HEK293T (cell line): Measurements from ENCODE around the gene ARHGAP23.
"Not testable (repeated sequence)": the region's sequence is repeated elsewhere in the genome, so short reads cannot be mapped to it uniquely, and the experiment has no call there.

Experiments used
- CTCF ChIA-PET: fragments of 350-600 bp; formaldehyde crosslinking; extraction: SDS; loops from one replicate; lab custom pipeline; 2021; ENCODE audit warnings: antibody characterized with exemption, inconsistent platforms; lab: Yijun Ruan, JAX
- POLR2A ChIA-PET: fragments of 350-600 bp; formaldehyde crosslinking; extraction: SDS; loops from one replicate; lab custom pipeline; 2020; ENCODE audit warnings: antibody characterized with exemption, inconsistent platforms; lab: Yijun Ruan, JAX
- DNase-seq: peaks from one replicate; pipeline ENCODE4 v3.0.0; 2012; ENCODE audit warnings: mixed read lengths; ENCODE audit errors: extremely low spot score
- ARNT ChIP-seq: fragments of 450-650 bp; IDR thresholded peaks from 2 replicates; pipeline ENCODE4 v1.6.1; 2017; ENCODE audit warnings: mild to moderate bottlenecking
- BHLHE40 ChIP-seq: fragments of 450-650 bp; IDR thresholded peaks from 2 replicates; pipeline ENCODE4 v1.6.1; 2016; ENCODE audit warnings: mild to moderate bottlenecking, moderate library complexity, borderline replicate concordance
- CTBP1 ChIP-seq: fragments of 450-650 bp; IDR thresholded peaks from 2 replicates; pipeline ENCODE4 v1.6.1; 2016; ENCODE audit warnings: borderline replicate concordance
- ELF4 ChIP-seq: fragments of 450-650 bp; IDR thresholded peaks from 2 replicates; pipeline ENCODE4 v1.6.1; 2017; ENCODE audit warnings: antibody characterized with exemption
- FOXA1 ChIP-seq: fragments of 450-650 bp; IDR thresholded peaks from 2 replicates; pipeline ENCODE4 v1.6.1; 2016; ENCODE audit warnings: mild to moderate bottlenecking
- FOXK2 ChIP-seq: fragments of 450-650 bp; IDR thresholded peaks from 2 replicates; pipeline ENCODE4 v1.6.1; 2016; ENCODE audit warnings: mild to moderate bottlenecking
- FOXM1 ChIP-seq: fragments of 450-650 bp; IDR thresholded peaks from 2 replicates; pipeline ENCODE4 v1.6.1; 2017; ENCODE audit warnings: mild to moderate bottlenecking, borderline replicate concordance
- HDGF ChIP-seq: fragments of 450-650 bp; IDR thresholded peaks from 2 replicates; pipeline ENCODE4 v1.6.1; 2017; ENCODE audit warnings: antibody characterized with exemption, borderline replicate concordance
- L3MBTL2 ChIP-seq: fragments of 450-650 bp; conservative IDR thresholded peaks from 2 replicates; pipeline ENCODE4 v1.6.1; 2016; ENCODE audit warnings: mild to moderate bottlenecking
- LEF1 ChIP-seq: fragments of 450-650 bp; IDR thresholded peaks from 2 replicates; pipeline ENCODE4 v1.6.1; 2017; ENCODE audit warnings: mild to moderate bottlenecking, borderline replicate concordance
- NFRKB ChIP-seq: fragments of 450-650 bp; IDR thresholded peaks from 2 replicates; pipeline ENCODE4 v1.6.1; 2016; ENCODE audit warnings: mild to moderate bottlenecking, moderate library complexity
- SP1 ChIP-seq: fragments of 450-650 bp; IDR thresholded peaks from 2 replicates; pipeline ENCODE4 v1.6.1; 2017
- SUZ12 ChIP-seq: fragments of 450-650 bp; IDR thresholded peaks from 2 replicates; pipeline ENCODE4 v1.6.1; 2016; ENCODE audit warnings: mild to moderate bottlenecking
- TARDBP ChIP-seq: fragments of 450-650 bp; IDR thresholded peaks from 2 replicates; pipeline ENCODE4 v1.6.1; 2016
- ZNF384 ChIP-seq: fragments of 450-650 bp; IDR thresholded peaks from 2 replicates; pipeline ENCODE4 v1.6.1; 2016
- TF ChIP-seq, protein P1 (sequence below): fragments of 450-650 bp; IDR thresholded peaks from 2 replicates; pipeline ENCODE4 v1.6.1; 2016

The ARHGAP23 gene

DNA sequence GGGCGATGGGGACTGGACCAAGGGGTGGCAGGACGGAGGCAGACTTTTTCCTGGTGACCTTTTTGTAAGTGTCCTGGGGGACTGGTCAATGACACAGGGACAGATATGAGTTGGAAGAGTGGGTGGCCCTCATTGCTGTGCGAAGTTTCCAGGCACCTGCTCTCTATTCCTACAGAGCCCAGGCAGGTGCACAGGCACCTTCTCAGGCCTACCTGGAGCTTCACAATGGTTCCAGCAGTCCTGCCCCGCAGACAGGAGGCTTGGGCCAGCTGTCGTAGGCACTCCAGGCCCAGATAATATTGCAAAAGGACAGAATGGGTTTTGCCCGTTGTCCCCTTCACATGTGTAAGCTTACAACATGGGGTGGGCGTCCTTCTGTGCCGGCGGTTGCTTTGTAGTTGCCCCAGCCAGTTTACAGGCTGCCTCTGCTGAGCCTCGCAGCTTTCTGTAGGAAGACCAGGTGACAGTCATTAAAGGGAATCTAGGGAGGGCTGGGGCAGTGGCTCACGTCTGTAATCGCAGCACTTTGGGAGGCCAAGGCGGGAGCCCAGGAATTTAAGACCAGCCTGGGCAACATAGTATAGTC lies 84.3 kb downstream of the ARHGAP23 start:
- ChIA-PET POLR2A (no interaction called here), CTCF (interaction anchor here (0.6 to 1.1 kb wide), 2 partner anchors 25 to 100 kb away, joined by 3 to 5 read pairs; no protein-coding TSS in a partner anchor)
- TF ChIP-seq ELF4 (no peak), SP1 (no peak), ARNT (no peak), ZNF384 (no peak), FOXM1 (no peak), L3MBTL2 (no peak), CTBP1 (no peak), TARDBP (no peak), LEF1 (no peak), NFRKB (no peak), BHLHE40 (no peak), FOXK2 (no peak)

DNA sequence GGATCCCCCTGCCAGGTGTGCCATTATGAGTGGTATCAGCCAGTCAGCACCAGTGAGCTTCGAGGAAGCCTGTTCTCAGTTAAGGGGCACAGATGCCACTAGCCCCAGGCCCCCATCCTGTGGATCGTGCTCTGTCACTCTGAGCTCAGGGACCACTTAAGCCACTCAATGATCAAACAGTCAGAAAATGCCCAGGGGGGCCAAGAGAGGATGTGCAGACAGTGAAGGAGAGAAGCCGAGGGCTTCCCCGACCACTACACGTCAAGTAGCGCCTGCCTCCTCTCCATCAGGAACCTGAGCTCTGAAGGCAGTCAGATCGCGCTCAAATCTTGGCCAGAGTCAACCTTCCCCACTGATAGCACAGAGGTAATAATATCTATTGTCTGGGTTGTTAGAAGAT lies 98.3 kb downstream of the ARHGAP23 start:
- DNase-seq, POLR2A ChIA-PET, CTCF ChIA-PET: not testable (repeated sequence)

More for the DNA sequence above, 84.3 kb downstream of the ARHGAP23 start:
- no peak for DNase-seq

DNA sequence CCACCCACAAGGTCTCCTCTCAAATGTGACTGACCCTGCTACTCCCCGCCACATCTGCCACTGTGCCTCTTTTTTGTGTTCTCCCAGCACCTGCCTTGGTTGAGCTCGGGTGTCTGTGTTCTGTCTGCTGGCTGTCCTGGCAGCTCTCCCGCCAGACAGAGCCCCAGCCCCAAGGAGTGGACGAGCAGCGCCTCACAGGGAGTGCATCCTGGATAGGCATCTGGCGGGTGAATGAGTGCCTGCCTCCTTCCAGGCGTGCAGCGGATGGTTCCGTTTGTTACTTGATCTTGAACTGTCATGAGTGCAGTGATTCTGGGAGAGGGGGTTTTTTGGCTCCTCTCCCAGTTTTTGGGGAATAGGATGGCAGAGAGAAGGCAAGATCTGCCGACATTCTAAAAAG lies 99.9 kb downstream of the ARHGAP23 start:
- CTCF ChIA-PET: interaction anchor here (1.9 kb wide), 1 partner anchor 19 kb away, joined by 7 read pairs; no protein-coding TSS in a partner anchor
- DNase-seq, POLR2A ChIA-PET: not testable (repeated sequence)

DNA sequence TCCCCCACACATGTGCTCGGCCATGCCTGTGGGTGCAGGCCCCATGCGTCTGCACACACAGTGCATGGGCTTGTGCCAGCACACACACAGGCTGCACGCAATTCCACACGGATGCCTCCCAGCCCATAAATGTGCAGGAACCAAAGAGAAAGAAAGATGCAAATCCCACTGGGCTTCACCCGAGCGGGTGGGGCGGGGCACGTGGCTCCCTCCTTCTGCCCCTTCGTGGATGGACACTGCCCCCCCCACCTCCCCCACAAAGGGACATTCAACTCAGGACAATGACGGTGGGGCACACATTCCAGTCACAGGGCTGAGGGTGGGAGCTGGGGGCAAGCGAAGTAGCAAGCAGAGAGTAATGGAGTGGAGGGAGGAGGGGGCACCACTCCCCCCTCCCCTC lies 102.6 kb downstream of the ARHGAP23 start:
- DNase-seq, CTCF ChIA-PET, POLR2A ChIA-PET: not testable (repeated sequence)

DNA sequence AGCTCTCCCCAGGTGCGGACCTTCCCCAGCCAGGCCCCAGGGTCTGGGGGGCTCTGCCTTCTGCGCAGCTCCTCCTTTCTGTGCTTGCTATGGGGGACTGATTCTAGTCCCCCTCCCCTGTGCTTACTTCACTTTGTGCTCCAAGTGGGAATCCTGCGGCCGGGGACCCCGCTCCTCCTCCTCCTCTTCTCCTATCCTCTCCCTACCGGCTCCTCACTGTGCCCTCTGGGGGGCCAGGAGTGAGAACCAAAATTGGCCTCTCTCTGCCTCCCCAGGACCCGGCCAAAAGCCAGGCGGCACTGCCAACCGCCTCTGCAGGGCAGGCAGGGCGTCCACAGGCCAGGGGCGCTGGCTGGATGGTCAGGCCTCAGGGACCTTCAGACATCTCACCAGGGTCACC lies 103.5 kb downstream of the ARHGAP23 start:
- CTCF ChIA-PET, DNase-seq, POLR2A ChIA-PET: not testable (repeated sequence)

DNA sequence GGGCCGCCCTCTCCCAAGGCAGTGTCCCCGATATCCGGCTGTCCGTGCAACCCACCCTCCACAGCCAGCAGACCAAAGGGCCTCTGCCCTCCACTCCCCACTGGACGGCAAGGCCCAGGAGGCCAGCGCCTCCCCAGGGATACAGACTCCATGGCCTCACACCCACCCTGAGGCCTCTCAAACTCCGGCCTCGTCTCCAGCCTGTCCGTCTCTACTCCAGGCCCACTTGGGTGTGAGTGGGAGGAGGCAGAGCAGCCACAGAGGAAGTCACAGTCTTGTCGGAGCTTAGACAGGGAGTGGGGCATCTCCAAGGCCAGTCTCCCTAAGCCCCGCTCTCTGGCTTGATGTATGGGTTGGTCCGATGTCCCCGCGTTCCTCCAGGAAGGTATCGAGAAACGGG lies 104.2 kb downstream of the ARHGAP23 start:
- TF ChIP-seq L3MBTL2: no peak
- no peak for TF ChIP-seq FOXA1
- TF ChIP-seq, protein P1, sequence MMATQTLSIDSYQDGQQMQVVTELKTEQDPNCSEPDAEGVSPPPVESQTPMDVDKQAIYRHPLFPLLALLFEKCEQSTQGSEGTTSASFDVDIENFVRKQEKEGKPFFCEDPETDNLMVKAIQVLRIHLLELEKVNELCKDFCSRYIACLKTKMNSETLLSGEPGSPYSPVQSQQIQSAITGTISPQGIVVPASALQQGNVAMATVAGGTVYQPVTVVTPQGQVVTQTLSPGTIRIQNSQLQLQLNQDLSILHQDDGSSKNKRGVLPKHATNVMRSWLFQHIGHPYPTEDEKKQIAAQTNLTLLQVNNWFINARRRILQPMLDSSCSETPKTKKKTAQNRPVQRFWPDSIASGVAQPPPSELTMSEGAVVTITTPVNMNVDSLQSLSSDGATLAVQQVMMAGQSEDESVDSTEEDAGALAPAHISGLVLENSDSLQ: no peak
- TF ChIP-seq SUZ12: no peak
- no peak for TF ChIP-seq SP1
- no peak for TF ChIP-seq ARNT
- no peak for TF ChIP-seq CTBP1
- TF ChIP-seq FOXM1: no peak
- no peak for TF ChIP-seq HDGF
- TF ChIP-seq TARDBP: no peak
- TF ChIP-seq BHLHE40: no peak
- no peak for TF ChIP-seq ZNF384
- no peak for TF ChIP-seq FOXK2
- POLR2A ChIA-PET: no interaction called here
- DNase-seq: no peak
- CTCF ChIA-PET: no interaction called here

DNA sequence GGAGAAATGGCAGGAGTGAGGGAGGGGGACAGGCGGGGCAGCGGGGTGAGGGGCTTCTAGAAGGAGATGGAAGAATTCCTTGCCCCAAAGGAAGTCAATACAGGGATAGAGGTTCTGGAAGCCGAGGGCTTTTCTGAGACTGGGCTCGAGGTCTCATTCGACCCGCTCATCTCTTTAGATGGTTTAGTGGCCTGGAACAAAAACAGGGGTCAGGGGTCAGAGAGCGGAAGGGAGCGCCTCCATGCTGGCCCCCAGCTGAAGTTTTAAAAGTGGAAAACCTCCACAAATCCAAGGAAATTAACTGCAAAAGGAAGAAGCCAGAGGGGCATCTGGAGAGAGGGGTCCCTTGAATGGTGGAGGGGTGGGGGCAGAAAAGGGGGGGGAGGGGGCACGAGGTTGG lies 105.0 kb downstream of the ARHGAP23 start:
- no peak for DNase-seq
- no peak for TF ChIP-seq NFRKB
- no peak for TF ChIP-seq LEF1
- no peak for TF ChIP-seq CTBP1
- TF ChIP-seq FOXM1: no peak
- TF ChIP-seq FOXA1: no peak
- TF ChIP-seq SP1: no peak
- TF ChIP-seq SUZ12: no peak
- TF ChIP-seq HDGF: no peak
- no peak for TF ChIP-seq ARNT
- TF ChIP-seq TARDBP: no peak
- no peak for TF ChIP-seq FOXK2
- no peak for TF ChIP-seq ZNF384
- TF ChIP-seq, protein P1: no peak
- no peak for TF ChIP-seq BHLHE40
- TF ChIP-seq ELF4: no peak
- TF ChIP-seq L3MBTL2: no peak
- ChIA-PET POLR2A (no interaction called here), CTCF (no interaction called here)
